ENCODE data around the gene TARS2. TPM values are rescaled to one million over a fixed set of nuclear protein-coding genes. Genes with fewer than 3 reads are reported as not detected.
A peak's percentile ranks its signal among the peaks of the same experiment; 100 is the strongest.

The TARS2 gene
- total RNA-seq, 2 experiments from 2014 or later: 44.8 to 46.2 TPM

DNA sequence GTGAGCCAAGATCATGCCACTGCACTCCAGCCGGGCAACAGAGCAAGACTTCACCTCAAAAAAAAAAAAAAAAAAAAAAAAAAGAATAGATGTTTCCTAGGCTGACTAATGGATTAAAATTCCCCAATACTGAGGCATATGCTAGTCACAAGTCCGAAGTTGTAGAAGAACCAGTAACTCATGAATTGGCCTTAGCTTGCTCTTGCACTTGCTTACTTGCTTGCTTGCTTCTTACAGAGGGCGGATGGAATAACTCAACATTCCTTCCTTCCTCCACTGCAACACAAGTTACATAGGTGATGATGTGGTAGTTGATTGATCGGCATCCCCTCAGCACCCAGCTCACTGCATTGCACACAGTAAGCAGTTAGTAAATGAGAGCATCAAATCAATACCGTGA lies 2.8 kb upstream of the TARS2 start:
- DNase-seq: no peak
- no peak overlapping the region for H3K4me3 Mint-ChIP-seq
- H3K4me1 Mint-ChIP-seq: peaks cover 15% of the 10 kb centered on the region
- no peaks in the 10 kb centered on the region for H3K9me3 Mint-ChIP-seq
- no peak overlapping the region for H3K27ac Mint-ChIP-seq
- H3K27me3 Mint-ChIP-seq: no peaks in the 10 kb centered on the region
- peaks cover 4% of the 10 kb centered on the region for H3K36me3 Mint-ChIP-seq

DNA sequence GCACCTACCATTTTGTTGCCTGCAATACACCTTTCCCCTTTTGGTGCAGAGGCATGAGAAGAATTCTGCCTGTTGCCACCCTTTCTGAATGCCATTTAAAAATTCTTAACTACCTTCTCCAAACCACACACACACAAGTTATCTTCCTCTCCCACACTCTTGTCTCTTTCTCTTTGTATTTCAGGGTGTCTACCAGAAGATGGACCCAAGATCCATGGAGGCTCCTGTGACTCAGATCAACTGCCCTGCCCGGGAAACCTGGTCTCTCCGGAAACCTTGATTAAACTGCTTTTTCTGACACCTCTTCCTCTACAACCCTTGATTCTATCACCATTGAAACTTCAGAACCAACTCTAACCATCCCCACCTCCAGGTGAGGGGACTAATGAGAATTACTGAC lies 2.4 kb upstream of the TARS2 start:
- Mint-ChIP-seq H3K4me3 (no peak overlapping the region), H3K4me1 (peaks cover 13% of the 10 kb centered on the region), H3K9me3 (no peaks in the 10 kb centered on the region), H3K36me3 (peaks cover 5% of the 10 kb centered on the region), H3K27me3 (no peaks in the 10 kb centered on the region), H3K27ac (no peak overlapping the region)
- no peak for DNase-seq

DNA sequence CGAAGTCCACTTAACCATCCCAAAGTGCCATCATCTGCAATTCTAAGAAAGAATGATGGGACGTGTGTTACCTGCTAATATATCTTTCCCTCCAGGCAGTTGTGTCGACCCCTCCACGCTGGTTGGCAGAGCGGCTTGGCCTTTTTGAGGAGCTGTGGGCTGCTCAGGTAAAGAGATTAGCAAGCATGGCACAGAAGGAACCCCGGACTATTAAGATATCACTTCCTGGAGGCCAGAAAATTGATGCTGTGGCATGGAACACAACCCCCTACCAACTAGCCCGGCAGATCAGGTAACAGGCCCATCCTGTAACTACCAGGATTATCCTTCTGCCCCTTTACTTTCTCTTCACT lies 520 bp downstream of the TARS2 start:
- Mint-ChIP-seq H3K4me1 (peaks cover 13% of the 10 kb centered on the region), H3K9me3 (no peaks in the 10 kb centered on the region), H3K4me3 (peak overlapping the region; percentile 97), H3K36me3 (peaks cover 18% of the 10 kb centered on the region), H3K27ac (peak overlapping the region; percentile 87), H3K27me3 (no peaks in the 10 kb centered on the region)
- DNase-seq: no peak

DNA sequence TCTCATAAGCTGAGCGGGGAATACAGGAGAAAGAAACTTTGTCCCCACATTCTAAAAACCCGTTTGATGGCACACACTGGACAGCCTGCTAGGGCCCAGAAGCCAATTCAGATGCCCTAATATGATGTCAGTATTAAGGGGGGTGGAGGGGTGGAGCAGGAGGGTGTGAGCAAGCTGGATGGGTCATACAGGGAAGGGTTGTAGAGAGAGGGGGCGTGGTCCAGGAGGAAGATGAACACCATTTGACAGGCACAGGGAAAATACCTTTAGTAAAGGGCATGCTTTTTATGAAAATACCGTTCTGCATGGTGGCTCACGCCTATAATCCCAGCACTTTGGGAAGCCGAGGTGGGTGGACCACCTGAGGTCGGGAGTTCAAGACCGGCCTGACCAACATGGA lies 6.0 kb downstream of the TARS2 start:
- no peaks in the 10 kb centered on the region for H3K9me3 Mint-ChIP-seq
- H3K4me1 Mint-ChIP-seq: peaks cover 6% of the 10 kb centered on the region
- no peak overlapping the region for H3K4me3 Mint-ChIP-seq
- no peak for DNase-seq
- H3K27me3 Mint-ChIP-seq: no peaks in the 10 kb centered on the region
- peak overlapping the region; percentile 3 for H3K27ac Mint-ChIP-seq
- H3K36me3 Mint-ChIP-seq: peaks cover 32% of the 10 kb centered on the region

DNA sequence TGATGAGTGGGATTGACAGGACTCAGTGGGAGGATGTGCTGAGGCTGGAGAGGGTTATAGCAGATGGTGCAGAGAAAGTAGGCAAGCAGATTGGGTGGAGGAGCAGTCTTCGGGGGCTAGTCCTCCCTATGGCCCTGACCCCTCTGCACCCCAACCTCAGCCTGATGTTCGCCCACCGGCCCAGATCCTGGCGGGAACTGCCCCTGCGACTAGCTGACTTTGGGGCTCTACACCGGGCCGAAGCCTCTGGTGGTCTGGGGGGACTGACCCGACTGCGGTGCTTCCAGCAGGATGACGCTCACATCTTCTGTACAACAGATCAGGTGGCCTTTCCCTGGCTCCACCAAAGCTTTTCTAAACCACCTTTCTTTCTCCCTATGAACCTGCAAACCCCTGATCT lies 11.1 kb downstream of the TARS2 start:
- Mint-ChIP-seq H3K27ac (no peak overlapping the region), H3K9me3 (no peaks in the 10 kb centered on the region), H3K27me3 (no peaks in the 10 kb centered on the region), H3K36me3 (peaks cover 24% of the 10 kb centered on the region), H3K4me1 (no peaks in the 10 kb centered on the region), H3K4me3 (no peak overlapping the region)
- DNase-seq: no peak

DNA sequence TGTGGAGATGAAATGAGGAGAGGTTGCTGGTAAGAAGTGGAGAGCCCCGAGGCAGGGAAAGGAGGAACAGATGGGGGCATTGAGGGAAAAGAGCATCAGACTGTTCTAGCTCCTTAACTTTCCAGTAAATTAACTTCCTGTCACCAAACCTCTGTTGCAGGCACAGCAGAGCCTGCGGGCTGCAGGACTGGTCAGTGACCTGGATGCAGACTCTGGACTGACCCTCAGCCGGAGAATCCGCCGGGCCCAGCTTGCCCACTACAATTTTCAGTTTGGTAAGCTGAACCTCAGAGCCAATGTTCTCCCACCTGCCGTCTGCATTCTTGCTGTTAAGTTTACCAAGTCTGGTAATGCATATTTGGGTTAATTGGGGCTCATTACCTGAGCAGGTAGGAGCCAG lies 18.2 kb downstream of the TARS2 start:
- Mint-ChIP-seq H3K4me3 (no peak overlapping the region), H3K36me3 (peaks cover 8% of the 10 kb centered on the region)

DNA sequence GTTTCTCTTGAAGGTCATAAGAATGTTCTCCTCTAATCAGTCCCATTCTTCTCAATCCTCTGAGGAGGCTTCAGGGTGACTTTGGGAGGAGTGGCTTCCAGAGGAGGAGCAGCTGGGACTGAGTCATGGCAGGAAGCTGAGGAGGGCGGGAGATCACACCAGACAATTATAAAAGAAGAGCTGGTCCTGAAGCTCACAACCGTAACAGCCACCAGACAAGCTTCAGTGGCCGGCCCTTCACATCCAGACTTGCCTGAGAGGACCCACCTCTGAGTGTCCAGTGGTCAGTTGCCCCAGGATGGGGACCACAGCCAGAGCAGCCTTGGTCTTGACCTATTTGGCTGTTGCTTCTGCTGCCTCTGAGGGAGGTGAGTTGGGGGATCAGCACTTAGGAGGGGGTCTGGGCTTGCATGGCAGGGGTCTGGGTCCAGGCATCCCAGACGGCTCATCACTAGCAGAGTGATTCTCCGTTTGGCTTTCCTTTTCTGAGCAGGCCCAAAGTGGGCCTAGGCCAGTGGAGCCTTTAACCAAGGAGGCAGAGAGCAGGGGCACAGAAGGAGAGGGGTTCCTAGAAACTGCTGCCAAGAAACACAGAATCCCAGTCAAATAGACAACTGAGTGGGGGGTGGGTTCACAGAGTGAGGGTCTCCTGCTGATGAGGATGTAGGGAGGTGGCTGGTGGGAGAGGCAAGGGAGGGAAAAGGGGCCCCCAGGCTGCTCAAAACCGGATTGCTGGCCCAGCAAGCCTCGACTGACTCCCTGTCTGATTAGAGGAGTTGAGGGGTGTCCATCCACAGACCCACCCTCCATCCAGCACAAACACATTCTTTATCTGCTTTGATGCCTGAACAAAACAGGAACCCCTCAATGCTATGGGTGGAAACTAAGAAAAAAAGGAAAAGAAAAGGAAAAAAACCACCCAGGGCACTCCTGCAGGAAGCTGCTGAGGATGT lies 21.0 kb downstream of the TARS2 start, which contains the start of gene ECM1:
TSS of gene ECM1 (plus strand) at position 198 of the 953 bp plus-strand sequence. CDS start at position 299, 101 bp downstream.
- no peak within 1 kb of the TSS for H3K4me3 Mint-ChIP-seq
- no peaks in the 10 kb centered on the region for H3K27me3 Mint-ChIP-seq
- peaks cover 4% of the 10 kb centered on the region for H3K36me3 Mint-ChIP-seq
- peak within 1 kb of the TSS; percentile 68 for H3K27ac Mint-ChIP-seq
- H3K9me3 Mint-ChIP-seq: no peaks in the 10 kb centered on the region
- no peak for DNase-seq
- no peaks in the 10 kb centered on the region for H3K4me1 Mint-ChIP-seq

More for the DNA sequence above, 18.2 kb downstream of the TARS2 start:
- no peaks in the 10 kb centered on the region for H3K9me3 Mint-ChIP-seq
- peak overlapping the region; percentile 3 for H3K27ac Mint-ChIP-seq
- DNase-seq: no peak
- H3K4me1 Mint-ChIP-seq: no peaks in the 10 kb centered on the region
- no peaks in the 10 kb centered on the region for H3K27me3 Mint-ChIP-seq

DNA sequence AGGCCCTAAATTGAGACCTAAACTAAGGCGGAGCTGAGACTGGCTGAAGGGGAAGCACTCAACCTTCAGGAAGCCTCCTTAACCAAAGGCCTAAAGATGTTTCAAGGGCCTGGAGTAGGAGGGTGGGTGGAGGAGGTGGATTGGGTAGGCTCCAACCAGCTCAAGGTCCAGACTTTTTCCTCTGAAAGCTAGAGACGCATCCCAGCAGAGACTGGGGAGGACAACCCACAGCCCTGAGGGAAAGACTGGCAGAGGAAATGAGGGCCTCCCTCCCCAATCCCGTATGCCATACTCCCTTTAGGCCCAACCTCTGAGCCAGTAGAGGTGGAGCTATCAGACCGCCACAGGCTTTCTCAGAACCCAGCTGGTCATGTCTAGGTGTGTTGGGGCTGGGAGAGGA lies 21.8 kb downstream of the TARS2 start:
- Mint-ChIP-seq H3K4me1 (peaks cover 2% of the 10 kb centered on the region), H3K4me3 (no peak overlapping the region), H3K27me3 (no peaks in the 10 kb centered on the region), H3K9me3 (no peaks in the 10 kb centered on the region), H3K36me3 (peaks cover 3% of the 10 kb centered on the region), H3K27ac (no peak overlapping the region)
- no peak for DNase-seq

DNA sequence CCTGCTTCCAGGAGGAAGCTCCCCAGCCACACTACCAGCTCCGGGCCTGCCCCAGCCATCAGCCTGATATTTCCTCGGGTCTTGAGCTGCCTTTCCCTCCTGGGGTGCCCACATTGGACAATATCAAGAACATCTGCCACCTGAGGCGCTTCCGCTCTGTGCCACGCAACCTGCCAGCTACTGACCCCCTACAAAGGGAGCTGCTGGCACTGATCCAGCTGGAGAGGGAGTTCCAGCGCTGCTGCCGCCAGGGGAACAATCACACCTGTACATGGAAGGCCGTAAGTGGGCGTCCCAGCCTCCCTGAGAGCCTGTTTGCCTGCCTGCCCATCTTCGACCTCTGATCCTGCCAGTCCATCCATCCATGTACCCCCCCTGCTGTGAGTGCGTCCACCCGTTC lies 24.3 kb downstream of the TARS2 start:
- Mint-ChIP-seq H3K36me3 (no peaks in the 10 kb centered on the region), H3K9me3 (no peaks in the 10 kb centered on the region), H3K27ac (no peak overlapping the region), H3K4me3 (no peak overlapping the region), H3K27me3 (no peaks in the 10 kb centered on the region), H3K4me1 (peaks cover 7% of the 10 kb centered on the region)
- no peak for DNase-seq

DNA sequence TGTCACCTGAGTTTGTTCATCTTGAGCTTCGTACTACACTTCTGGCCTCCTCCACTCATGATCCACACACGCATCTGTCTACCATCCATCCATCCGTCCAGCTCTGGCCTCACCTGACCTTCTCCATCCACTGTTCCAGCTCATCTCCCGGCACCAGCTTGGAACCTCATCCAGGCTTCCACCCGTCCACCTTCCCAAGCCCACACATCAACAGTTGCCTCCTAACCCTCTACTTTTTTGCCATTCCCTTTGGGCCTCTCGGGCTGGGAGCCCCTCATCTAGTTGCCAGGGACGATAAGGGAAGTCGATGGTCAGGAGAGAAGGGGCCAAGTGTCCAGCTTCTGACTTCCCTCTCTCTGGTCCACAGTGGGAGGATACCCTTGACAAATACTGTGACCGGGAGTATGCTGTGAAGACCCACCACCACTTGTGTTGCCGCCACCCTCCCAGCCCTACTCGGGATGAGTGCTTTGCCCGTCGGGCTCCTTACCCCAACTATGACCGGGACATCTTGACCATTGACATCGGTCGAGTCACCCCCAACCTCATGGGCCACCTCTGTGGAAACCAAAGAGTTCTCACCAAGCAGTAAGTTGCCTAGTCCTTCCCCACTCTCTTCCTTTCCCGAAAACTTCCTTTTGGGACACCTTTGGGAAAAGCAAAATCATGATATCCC lies 24.9 kb downstream of the TARS2 start:
- no peaks in the 10 kb centered on the region for H3K9me3 Mint-ChIP-seq
- DNase-seq: no peak
- no peak overlapping the region for H3K27ac Mint-ChIP-seq
- H3K4me3 Mint-ChIP-seq: no peak overlapping the region
- no peaks in the 10 kb centered on the region for H3K27me3 Mint-ChIP-seq
- peaks cover 12% of the 10 kb centered on the region for H3K4me1 Mint-ChIP-seq
- no peaks in the 10 kb centered on the region for H3K36me3 Mint-ChIP-seq

DNA sequence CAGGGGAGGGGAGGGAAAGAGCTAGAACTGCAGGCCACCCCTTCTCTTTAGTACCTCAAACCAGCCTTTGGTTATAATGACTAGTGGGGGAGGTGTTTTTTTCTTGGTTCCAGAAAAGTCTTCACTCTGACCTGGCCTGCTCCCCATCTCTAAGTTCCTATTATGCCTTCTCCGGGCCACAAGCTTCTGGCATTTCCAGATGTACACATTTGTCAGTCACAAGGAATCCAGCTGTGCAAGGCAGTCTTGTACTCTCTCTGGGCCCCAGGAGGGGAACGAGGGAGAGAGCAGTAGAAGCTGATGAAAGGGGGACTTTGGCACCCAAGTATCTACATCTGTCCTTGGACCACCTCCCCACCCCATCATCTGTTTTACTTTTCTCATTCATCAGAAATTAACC lies 25.6 kb downstream of the TARS2 start:
- no peak for DNase-seq
- Mint-ChIP-seq H3K27ac (no peak overlapping the region), H3K27me3 (no peaks in the 10 kb centered on the region), H3K36me3 (no peaks in the 10 kb centered on the region), H3K9me3 (no peaks in the 10 kb centered on the region), H3K4me1 (peaks cover 12% of the 10 kb centered on the region), H3K4me3 (no peak overlapping the region)

DNA sequence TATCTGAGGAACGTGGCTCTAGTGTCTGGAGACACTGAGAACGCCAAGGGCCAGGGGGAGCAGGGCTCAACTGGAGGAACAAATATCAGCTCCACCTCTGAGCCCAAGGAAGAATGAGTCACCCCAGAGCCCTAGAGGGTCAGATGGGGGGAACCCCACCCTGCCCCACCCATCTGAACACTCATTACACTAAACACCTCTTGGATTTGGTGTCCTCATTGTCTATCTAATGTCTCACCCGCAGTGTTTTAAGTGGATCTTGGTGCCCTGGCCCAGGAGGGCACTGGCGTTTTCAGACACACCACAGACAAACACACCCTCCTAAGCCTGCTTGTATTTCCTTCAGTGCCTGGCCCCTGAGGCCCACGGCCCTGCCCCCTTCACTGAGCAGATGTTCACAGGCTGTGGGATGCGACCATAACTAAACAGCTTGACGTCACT lies 26.2 kb downstream of the TARS2 start:
- Mint-ChIP-seq H3K27ac (no peak overlapping the region), H3K4me3 (no peak overlapping the region)

DNA sequence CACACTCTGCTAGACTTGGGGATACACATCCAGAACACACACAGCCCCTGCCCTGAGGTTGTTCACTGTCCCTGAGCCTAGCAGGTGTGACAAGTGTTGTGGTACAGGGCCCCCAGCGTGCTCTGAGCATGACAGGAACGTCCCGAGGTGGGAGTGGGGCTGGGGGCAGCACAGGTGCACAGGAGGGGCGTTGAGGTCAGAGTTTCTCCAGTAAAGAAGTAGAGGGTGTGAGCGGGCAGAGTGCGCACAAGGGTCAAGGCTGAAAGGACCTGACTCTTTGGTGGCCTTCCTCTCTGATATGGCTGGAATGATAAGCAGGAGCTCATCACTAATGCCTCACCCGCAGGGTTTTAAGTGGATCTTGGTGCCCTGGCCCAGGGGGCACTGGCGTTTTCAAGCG lies 27.0 kb downstream of the TARS2 start:
- Mint-ChIP-seq H3K27ac (no peak overlapping the region), H3K4me3 (peak overlapping the region; percentile 84)
- no peak for DNase-seq

More for the DNA sequence above, 26.2 kb downstream of the TARS2 start:
- DNase-seq: no peak
- no peaks in the 10 kb centered on the region for H3K9me3 Mint-ChIP-seq
- peaks cover 12% of the 10 kb centered on the region for H3K4me1 Mint-ChIP-seq
- H3K27me3 Mint-ChIP-seq: no peaks in the 10 kb centered on the region
- no peaks in the 10 kb centered on the region for H3K36me3 Mint-ChIP-seq

DNA sequence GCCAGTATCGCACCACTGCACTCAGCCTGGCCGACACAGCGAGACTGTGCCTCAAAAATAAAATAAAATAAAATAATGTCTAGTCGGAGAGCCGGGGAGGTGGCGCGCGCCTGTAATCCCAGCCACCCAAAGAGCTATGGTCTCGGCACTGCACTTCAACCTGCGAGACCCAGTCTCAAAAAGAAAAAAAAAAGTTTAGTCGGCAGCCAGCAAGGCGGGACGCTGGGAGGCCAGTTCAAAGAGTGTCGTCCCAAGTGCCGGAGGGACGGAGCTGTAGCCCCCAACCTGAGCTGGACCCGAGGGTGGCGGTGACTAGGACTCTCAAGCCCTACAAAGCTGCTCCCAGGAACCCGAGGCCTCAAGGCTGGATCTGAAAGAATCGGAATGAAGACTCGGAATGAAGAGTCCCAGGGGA lies 27.7 kb downstream of the TARS2 start:
- H3K9me3 Mint-ChIP-seq: no peaks in the 10 kb centered on the region
- peaks cover 12% of the 10 kb centered on the region for H3K4me1 Mint-ChIP-seq
- no peaks in the 10 kb centered on the region for H3K27me3 Mint-ChIP-seq
- no peak overlapping the region for H3K27ac Mint-ChIP-seq
- no peaks in the 10 kb centered on the region for H3K36me3 Mint-ChIP-seq
- peak overlapping the region; percentile 84 for H3K4me3 Mint-ChIP-seq
- DNase-seq: no peak

More for the DNA sequence above, 27.0 kb downstream of the TARS2 start:
- Mint-ChIP-seq H3K27me3 (no peaks in the 10 kb centered on the region), H3K36me3 (no peaks in the 10 kb centered on the region), H3K4me1 (peaks cover 12% of the 10 kb centered on the region), H3K9me3 (no peaks in the 10 kb centered on the region)

DNA sequence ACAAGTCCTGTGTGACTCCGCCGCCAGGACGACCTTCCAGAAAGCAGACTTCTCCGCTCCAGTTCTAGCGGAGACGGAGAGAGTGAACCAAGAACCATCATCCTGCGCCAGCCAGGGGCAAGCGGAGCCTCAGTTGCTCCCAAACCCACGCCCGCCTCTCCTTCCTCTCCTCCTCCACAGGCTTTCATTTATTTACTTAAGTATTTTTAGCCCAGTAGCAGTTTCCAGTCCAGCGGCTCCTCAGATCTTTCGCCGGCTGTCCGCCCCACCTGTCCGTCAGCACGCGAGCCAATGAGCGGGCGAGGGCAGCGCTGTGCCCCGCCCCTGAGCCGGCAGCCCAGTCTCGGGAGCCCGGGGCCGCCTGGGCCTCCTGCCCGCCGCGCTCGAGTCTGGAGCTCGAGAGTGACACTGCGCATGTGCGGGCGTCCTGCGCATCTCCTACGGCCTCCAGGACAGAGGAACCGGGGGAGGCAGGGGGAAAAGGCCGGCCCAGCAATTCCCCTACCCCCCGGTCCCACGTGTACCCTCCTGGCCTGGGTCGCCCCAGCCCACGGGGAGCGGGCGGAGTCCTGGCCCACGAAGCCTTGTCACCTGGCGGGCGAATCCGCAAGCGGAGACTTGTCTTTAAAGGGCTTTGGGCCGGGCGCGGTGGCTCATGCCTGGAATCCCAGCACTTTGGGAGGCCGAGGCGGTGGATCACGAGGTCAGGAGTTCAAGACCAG lies 28.3 kb downstream of the TARS2 start, which contains the start of gene FALEC:
TSS of gene FALEC (plus strand) at position 425 of the 722 bp plus-strand sequence.
- H3K4me1 Mint-ChIP-seq: peaks cover 12% of the 10 kb centered on the region
- peak within 1 kb of the TSS; percentile 84 for H3K4me3 Mint-ChIP-seq
- no peaks in the 10 kb centered on the region for H3K27me3 Mint-ChIP-seq
- peak; percentile 95 for DNase-seq
- peak within 1 kb of the TSS; percentile 41 for H3K27ac Mint-ChIP-seq
- no peaks in the 10 kb centered on the region for H3K36me3 Mint-ChIP-seq
- no peaks in the 10 kb centered on the region for H3K9me3 Mint-ChIP-seq
